NCI-H510A treated with DMSO at 0.1 percent for 48 hours (cell line): ENCODE measurements around the gene HLA-DPA1.
"Not testable (repeated sequence)": the region's sequence is repeated elsewhere in the genome, so short reads cannot be mapped to it uniquely, and the experiment has no call there.

ENCODE experiments used
- DNase-seq: peaks from one replicate; lab custom pipeline; 2025; lab: John Stamatoyannopoulos, UW

Gene HLA-DPA1

GRCh38 chr6:33064723-33065122, 8.7 kb downstream of the HLA-DPA1 start:
- DNase-seq: no peak

- not testable (repeated sequence) for DNase-seq
Observed at GRCh38 chr6:33063435-33063834, 10.0 kb downstream of the HLA-DPA1 start.

GRCh38 chr6:33061987-33062386, 11.5 kb downstream of the HLA-DPA1 start:
- no peak for DNase-seq

GRCh38 chr6:33057222-33058150, 16.0 kb downstream of the HLA-DPA1 start:
- DNase-seq: no peak

- no peak for DNase-seq
Observed at GRCh38 chr6:33053230-33053629, 20.2 kb downstream of the HLA-DPA1 start.

- DNase-seq: no peak
Observed at GRCh38 chr6:33052627-33053026, 20.8 kb downstream of the HLA-DPA1 start.

GRCh38 chr6:33050014-33050810, 23.2 kb downstream of the HLA-DPA1 start:
- no peak for DNase-seq

- DNase-seq: no peak
Observed at GRCh38 chr6:33049323-33050013, 24.0 kb downstream of the HLA-DPA1 start.

GRCh38 chr6:33040157-33040556, 33.3 kb downstream of the HLA-DPA1 start:
- no peak for DNase-seq

GRCh38 chr6:33036535-33036934, 36.9 kb downstream of the HLA-DPA1 start:
- DNase-seq: no peak

GRCh38 chr6:33034554-33034953, 38.9 kb downstream of the HLA-DPA1 start:
- DNase-seq: no peak

- DNase-seq: no peak
Observed at GRCh38 chr6:33030245-33030644, 43.2 kb downstream of the HLA-DPA1 start.

GRCh38 chr6:33029328-33030184, 43.9 kb downstream of the HLA-DPA1 start:
- no peak for DNase-seq

GRCh38 chr6:33028220-33028849, 45.1 kb downstream of the HLA-DPA1 start:
- DNase-seq: no peak

- DNase-seq: no peak
Observed at GRCh38 chr6:33024521-33024920, 48.9 kb downstream of the HLA-DPA1 start.

- DNase-seq: no peak
Observed at GRCh38 chr6:33023536-33023935, 49.9 kb downstream of the HLA-DPA1 start.

- DNase-seq: no peak
Observed at GRCh38 chr6:33021917-33022316, 51.5 kb downstream of the HLA-DPA1 start.

- no peak for DNase-seq
Observed at GRCh38 chr6:33019372-33019771, 54.1 kb downstream of the HLA-DPA1 start.

- no peak for DNase-seq
Observed at GRCh38 chr6:33018904-33019303, 54.5 kb downstream of the HLA-DPA1 start.

GRCh38 chr6:33018418-33018817, 55.0 kb downstream of the HLA-DPA1 start:
- DNase-seq: no peak
